ENCODE results near the gene CREBRF.
"Not testable (repeated sequence)": the region's sequence is repeated elsewhere in the genome, so short reads cannot be mapped to it uniquely, and the experiment has no call there.

Gene CREBRF, protein sequence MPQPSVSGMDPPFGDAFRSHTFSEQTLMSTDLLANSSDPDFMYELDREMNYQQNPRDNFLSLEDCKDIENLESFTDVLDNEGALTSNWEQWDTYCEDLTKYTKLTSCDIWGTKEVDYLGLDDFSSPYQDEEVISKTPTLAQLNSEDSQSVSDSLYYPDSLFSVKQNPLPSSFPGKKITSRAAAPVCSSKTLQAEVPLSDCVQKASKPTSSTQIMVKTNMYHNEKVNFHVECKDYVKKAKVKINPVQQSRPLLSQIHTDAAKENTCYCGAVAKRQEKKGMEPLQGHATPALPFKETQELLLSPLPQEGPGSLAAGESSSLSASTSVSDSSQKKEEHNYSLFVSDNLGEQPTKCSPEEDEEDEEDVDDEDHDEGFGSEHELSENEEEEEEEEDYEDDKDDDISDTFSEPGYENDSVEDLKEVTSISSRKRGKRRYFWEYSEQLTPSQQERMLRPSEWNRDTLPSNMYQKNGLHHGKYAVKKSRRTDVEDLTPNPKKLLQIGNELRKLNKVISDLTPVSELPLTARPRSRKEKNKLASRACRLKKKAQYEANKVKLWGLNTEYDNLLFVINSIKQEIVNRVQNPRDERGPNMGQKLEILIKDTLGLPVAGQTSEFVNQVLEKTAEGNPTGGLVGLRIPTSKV

DNA sequence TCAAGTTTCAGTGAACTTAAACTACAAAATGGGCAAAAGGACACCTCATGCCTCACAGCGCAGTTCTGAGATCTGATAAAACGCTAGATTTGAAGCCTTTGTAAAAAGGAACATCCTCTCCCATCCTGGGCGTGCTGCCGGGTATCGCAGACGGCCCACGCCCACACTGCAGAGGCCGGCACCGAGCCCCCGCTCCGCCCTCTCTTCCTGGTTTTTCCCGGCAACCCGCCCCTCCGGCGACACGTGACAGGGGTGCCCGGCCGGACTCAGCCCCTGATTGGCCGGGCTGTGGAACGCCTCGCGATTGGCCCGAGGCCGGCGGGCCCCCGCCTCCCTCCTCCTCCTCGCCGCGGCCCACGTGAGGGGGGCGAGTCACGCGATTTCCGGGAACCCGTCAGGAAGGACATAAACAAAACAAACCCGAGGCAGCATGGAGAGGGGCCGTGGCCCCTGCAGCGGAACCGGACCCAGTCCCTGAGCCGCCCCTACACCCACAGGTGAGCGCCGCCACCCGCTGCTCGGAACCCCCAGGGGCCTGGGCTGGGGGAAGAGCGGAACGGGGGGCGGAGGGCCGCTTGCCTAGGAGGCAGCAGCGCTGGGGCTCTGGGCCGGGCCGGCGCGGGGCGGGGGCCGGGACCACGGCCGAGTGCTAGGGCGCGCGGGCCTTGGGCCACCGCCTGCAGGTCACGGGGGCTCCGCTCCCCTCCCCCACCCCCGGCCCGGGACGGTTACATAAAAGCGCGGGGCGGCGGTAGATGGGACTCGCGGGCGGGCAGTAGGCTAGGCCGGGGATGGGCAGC is at the start of gene CREBRF:
Gene CREBRF, plus strand, starts transcription at position 370 of the 800 bp plus-strand sequence. CDS start 24,424 bp downstream, outside the sequence.
- DNase-seq (ENCODE audit: low read depth): peak; percentile 98

DNA sequence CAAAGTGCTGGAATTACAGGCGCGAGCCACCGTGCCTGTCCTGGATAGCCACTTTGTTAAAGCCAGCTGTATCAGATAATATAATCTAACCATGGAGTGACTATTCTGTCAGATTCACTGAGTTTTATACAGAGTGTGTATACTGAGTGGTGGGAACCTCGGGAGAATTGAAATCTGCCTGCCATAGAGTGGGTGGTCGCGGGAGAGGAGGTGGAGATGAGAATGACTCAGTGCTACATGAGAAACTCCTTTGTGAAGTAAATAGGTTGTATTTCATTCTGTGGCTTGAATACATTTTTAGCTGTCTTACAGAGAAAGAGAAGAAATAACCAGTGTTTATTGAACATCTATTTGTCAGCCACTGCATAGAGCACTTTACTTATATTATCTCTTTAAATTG is 46.1 kb upstream of the CREBRF start:
- DNase-seq (ENCODE audit: low read depth): no peak

DNA sequence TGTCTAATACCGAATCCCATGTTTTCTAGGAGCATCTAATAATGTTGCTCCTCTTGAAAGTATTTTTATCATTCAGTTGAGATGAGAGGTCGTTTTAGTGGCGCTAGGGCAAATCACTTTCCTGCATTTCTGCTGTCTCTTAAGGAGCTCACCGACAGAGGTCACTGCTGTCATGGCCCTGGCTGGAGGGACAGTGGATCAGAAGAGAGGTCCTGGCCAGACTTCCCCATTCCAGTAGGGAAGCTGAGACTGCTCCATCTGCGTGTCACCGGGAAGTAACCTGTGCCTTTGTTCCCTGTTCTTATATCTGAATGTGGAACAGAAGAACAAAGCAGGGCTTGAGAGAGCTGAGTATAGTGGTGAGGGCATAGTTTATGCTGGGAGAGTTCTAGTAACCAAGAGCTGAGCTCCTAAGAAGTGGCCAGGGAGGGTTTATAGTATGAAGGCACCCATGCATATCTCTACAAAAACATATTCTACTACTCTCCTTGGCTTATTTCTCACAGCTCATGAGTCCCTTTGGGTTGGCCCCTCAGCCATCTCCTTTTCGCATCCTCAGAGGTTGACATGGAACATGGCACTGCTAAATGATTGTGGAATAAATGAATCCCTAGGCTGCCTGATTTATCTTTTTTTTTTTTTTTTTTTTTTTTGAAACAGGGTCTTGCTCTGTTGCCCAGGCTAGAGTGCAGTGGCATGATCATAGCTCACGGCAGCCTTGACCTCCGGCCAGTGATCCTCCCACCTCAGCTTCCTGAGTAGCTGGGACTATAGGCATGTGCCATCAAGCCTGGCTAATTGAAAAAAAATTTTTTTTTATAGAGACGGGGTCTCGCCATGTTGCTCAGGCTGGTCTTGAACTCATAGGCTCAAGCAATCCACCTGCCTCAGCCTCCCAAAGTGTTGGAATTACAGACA is 45.3 kb upstream of the CREBRF start:
- no peak for DNase-seq (ENCODE audit: low read depth)

DNA sequence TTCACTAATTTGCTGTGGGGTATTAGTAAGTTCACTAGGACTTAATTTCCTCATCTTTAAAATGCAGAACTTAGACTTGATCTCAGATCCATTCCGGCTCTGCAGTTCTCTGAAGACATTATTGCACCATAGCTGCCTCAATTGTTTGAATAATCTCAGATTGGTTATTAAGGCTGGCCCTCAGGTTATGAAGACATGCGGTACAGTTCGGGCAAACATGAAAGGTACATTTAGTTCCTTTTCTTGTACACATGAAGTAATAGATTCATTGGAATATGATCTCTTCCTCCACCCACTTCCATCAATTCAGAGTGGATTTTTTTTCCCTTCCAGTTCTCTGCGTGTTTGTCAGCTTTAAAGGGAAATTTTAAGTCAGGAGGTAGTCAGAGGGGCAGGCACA is 44.6 kb upstream of the CREBRF start:
- no peak for DNase-seq (ENCODE audit: low read depth)

DNA sequence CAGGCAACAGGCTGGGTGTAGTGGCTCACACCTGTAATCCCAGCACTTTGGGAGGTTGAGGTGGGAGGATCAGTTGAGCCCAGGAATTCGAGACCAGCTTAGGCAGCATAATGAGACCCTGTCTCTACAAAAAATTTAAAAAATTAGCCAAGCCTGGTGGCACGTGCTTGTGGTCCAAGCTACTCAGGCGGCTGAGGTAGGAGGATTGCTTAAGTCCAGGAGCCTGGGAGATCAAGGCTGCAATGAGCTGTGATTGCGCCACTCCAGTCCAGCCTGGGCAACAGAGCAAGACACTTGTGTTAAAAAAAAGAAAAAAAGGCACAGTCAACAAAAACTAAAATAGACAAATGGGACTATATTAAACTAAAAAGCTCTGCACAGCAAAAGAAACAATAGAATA is 43.3 kb upstream of the CREBRF start:
- DNase-seq (ENCODE audit: low read depth): no peak

DNA sequence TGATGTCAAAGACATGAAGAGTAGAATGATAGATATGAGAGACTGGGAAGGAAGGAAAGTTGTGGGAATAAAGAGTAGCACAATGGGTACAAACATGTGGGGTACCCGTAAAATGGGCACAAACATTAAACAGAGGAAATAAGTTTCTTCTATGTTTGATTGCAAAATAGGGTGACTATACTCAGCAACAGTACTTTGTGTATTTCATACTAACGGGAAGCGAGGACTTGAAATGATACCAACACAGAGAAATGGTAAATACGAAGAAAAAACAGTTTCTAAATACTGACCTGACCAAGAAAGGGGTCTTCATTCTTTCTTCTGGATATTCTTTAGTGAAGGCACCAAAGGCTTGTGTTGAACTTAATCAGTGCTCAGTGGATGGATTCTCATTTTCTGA is 41.5 kb upstream of the CREBRF start:
- no peak for DNase-seq (ENCODE audit: low read depth)

DNA sequence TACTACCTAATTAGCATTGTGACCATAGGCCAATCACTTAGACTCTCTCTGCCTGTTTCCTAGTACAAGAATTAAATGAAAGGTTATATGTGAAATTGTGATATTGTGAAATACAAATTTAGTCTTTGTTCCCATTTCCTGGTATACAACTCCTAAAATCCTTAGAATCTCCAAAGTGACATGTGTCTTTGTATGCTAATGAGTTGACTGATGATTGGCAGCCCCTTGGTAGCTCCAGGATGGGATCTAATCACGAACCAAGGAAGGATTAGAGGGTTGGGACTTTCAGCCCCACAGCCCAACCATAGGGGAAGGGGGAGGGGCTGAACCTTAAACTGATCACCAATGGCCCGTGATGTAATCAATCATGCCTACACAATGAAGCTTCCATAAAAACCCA is 41.0 kb upstream of the CREBRF start:
- no peak for DNase-seq (ENCODE audit: low read depth)

DNA sequence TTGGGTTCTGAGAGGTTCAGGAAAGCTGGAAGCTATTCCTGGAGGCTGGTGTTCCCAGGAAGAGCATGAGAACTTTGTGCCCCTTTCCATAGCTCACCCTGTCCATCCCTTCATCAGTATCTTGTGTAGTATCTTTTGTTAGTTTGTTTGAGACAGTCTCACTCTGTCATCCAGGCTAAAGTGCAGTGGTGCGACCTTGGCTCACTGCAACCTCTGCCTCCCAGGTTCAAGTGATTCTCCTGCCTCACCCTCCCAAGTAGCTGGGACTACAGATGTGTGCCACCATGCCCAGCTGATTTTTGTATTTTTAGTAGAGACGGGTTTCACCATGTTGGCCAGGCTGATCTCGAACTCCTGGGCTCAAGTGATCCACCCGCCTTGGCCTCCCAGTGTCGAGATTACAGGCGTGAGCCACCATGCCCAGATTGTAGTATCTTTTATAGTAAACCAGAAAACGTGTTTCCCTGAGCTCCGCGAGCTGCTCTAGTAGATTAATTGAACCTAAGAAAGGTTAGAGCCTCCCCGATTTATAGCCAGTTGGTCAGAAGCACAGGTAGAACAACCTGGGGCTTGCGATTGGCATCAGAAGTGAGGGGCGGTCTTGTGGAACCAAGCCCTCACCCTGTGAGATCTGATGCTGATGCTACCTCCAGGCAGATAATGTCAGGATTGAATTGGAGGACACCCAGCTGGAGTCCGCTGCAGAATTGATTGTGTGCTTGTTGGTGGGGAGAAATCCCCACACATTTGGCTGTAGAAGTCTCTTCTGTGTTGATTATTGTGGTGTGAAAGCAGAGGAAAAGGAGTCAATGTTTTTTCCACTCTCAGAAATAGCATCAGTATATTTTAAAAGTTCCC is 40.3 kb upstream of the CREBRF start:
- no peak for DNase-seq (ENCODE audit: low read depth)

DNA sequence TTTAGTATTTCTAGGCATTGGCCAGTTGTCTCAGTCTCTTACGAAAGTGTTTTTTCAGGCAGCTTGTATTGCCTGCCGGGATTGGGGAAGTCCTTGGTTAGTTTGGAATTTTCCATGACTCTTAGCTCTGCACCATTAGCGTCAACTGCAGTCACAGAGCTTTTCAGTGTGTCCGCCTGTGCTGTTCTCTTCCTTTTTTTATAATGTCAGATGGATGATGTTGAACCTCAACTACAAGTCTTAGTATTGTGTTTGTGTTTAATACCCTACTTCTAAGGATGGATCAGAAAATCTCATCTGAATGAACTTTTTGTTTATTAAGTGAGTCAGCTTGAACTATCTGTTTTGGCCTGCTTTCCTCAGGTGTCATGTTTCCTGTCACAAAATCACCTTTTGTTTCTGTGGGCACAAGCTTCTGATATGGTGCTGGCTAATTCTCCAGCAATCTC is 39.5 kb upstream of the CREBRF start:
- no peak for DNase-seq (ENCODE audit: low read depth)

DNA sequence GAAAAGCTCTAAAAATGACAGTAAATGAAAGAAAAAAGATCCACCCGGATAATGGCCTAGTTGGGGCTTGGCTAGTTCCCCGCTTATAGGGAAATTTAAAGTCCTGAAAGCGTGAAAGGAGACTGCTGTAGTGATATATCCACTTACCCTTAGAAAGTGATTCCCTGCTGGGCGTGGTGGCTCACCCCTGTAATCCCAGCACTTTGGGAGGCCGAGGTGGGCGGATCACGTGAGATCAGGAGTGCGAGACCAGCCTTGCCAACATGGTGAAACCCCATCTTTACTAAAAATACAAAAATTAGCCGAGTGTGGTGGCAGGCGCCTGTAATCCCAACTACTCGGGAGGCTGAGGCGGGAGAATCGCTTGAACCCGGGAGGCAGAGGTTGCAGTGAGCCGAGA is 39.1 kb upstream of the CREBRF start:
- not testable (repeated sequence) for DNase-seq (ENCODE audit: low read depth)

DNA sequence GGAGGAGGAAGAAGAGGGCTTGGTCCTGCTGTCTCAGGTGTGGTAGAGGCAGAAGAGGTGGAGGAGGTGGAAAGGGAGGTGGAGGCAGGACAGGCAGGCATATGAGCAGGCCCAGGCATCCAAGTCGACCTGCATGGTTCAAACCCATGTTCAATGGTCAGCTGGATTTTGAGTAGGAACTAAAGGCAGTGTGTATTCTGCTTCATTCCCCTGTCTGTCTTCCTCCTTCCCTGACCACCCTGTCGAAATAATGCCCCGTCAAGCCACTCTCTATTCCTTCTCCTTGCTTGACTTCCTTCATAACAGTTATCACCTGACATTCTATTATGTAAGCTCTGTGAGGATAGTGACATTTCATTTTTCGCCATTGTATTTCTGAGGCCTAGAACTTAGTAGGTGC is 37.8 kb upstream of the CREBRF start:
- no peak for DNase-seq (ENCODE audit: low read depth)

DNA sequence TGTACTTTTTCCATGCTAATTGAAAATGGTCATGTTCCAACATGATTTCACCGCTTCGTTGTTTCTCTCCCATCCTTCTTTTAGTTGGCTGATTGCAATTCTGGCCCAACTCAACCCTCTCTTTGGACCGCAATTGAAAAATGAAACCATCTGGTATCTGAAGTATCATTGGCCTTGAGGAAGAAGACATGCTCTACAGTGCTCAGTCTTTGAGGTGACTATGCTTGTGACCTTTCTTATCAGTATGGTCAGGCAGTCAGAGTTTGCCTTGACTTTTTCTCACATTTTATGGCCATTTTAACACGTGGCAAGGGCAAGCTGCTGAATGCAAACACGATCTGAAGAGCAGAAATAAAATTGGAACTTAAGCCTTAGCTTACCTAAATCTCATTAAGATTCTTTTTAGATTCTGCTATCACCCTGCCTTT is 36.0 kb upstream of the CREBRF start:
- no peak for DNase-seq (ENCODE audit: low read depth)

DNA sequence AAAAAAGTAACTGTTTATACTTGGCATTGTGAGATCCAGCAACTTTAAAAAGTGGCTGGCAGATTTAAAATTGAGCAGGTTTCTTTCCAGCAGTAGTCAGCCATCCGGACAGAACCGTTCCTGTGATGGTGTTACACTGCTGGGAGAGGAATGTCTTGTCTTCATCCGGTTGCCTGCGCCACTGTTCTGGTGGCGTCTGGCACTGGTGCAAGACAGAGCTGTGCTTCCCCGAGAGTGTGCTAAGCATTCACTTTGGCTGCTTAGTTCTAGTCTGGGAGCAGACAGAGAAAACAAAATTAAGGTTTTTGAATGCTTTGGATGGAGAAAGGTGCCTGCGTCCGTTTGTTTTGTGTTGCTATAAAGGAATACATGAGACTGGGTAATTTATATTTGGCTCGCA is 35.5 kb upstream of the CREBRF start:
- no peak for DNase-seq (ENCODE audit: low read depth)

DNA sequence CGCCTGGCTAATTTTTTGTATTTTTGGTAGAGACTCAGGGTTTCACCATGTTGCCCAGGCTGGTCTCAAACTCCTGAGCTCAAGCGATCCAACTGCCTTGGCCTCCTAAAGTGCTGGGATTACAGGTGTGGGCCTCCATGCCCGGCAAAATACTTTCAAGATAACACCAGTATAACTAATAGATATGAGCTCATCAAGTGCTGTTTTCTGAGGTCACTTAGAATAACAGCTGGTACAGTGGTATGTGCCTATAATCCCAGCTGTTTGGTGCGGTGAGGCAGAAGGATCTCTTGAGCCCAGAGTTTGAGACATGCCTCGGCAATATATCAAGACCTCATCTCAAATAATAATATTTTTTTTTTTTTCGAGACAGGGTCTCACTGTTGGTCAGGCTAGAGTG is 30.5 kb upstream of the CREBRF start:
- DNase-seq (ENCODE audit: low read depth): no peak

DNA sequence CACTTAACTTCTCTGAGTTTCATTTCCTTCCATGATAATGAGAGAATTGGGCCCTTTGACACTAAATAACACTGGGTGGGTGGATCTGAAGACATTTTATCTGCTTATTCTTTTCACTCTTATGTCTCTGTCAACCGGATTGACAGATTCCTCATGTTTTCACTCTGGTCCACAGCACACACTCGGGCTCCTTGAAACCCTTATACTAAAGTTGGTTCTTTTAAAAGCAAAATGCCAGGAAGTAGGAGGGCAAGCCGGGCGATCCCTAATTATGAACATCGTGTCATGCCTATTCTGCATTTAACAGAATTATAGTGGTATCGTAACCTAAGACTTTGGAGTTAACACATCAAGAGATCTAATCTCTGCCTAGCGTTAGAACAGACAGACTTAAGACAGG is 28.2 kb upstream of the CREBRF start:
- DNase-seq (ENCODE audit: low read depth): no peak

DNA sequence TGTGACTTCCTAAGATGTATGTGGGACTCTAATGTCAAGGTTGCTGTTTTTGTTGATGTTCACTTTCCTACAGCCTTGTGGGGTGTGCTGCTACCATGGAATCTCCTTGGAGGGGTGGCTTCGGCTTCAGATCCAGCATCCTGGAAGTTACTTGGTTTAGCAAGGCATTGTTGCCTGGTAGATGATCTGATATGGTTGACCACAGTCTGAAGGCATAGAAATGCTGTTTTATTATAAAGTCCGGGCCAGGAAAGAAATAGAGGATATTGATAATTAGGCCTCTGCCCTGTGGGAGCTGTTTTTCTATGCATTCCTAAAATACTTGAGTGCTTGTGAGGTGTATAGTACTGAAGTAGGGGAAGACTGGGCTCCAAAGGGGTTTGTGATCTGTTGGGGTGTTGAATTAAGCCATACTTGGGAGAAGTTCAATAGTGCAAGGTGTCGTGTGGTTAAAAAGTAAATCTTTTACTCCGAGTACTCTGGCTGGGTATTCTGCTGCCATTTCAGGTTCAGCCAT is 27.3 kb upstream of the CREBRF start:
- DNase-seq (ENCODE audit: low read depth): no peak

DNA sequence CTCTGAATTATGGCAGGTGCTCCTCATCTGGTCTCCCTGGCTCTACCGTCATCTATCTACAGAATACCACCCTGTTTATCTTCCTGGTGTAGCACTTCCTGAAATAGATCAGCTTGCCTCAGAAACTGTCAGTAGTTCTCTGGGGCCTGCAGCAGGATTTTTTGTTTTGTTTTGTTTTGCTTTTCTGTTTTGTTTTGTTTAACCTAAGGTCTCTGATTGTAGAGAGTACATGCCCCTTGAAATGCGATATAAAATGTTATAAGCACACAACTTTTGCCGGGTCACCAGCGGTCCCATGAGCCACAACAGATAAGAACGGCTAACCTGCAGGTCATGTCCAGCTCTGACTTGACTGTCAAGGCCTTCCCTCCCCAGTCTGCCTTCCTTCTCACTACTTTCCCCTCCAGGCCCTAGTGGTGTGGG is 26.6 kb upstream of the CREBRF start:
- no peak for DNase-seq (ENCODE audit: low read depth)

DNA sequence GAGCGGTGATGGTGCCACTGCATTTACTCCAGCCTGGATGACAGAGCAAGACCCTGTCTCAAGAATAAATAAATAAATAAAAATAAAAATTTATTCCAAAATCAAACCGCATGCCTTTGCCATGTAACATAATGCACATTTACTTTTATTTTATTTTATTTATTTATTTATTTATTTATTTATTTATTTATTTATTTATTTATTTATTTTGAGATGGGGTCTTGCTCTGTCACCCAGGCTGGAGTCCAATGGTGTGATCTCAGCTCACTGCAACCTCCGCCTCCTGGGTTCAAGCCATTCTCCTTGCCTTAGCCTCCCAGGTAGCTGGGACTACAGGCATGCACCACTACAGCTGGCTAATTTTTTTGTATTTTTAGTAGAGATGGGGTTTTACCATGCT is 24.1 kb upstream of the CREBRF start:
- DNase-seq (ENCODE audit: low read depth): not testable (repeated sequence)

DNA sequence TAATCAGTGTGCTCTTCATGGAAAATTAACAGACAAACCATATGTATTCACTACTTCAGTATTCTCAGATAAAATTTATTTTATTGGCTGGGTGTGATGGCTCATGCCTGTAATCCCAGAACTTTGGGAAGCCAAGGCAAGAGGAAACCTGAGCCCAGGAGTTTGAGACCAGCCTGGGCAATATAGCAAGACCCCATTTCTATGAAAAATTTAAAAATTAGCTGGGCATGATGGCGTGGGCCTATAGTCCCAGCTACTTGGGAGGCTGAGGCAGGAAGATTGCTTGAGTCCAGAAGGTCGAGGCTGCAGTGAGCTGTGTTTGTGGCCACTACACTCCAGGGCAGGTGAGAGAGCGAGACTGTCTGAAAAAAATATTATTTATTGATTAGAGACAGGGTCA is 23.4 kb upstream of the CREBRF start:
- DNase-seq (ENCODE audit: low read depth): no peak

DNA sequence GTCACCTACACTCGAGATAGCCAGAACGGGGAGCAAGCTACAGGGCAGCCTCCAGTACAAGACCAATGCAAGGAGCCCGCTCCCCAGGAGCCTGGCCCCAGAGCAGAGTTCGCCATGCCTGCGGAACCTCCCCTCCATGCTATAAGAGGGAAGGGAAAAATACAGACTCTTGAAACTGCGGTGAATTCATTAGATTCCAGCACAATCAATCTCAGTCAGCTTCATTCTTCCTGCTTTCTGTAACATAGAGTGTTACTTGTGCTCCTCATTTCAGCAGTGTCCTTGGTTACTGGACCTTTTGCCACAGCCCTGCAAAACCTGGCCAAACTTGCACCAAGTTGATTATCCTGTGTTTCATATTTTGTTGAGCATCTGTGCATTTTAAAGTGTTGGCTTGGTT is 22.2 kb upstream of the CREBRF start:
- no peak for DNase-seq (ENCODE audit: low read depth)
